GM21825 (cell line): ENCODE data around the gene STAC2.
A peak's percentile ranks its signal among the peaks of the same experiment; 100 is the strongest.
"Not testable (repeated sequence)": the region's sequence is repeated elsewhere in the genome, so short reads cannot be mapped to it uniquely, and the experiment has no call there.

ENCODE experiments used
- ATAC-seq: cut with Tn5 transposase; IDR thresholded peaks from one replicate; pipeline ENCODE4 v1.9.1; 2021; ENCODE audit warnings: mild to moderate bottlenecking, moderate library complexity; ENCODE audit not compliant: unreplicated experiment

The STAC2 gene

GRCh38 chr17:39225308-39225958, at the start of gene STAC2:
Gene STAC2 (minus strand): TSS chr17:39225945. CDS start chr17:39225502, 443 bp downstream.
- ATAC-seq = no peak

GRCh38 chr17:39271546-39271945, 45.8 kb upstream of the STAC2 start:
- no peak for ATAC-seq

GRCh38 chr17:39270923-39271322, 45.2 kb upstream of the STAC2 start:
- no peak for ATAC-seq

- ATAC-seq = no peak
Measured at GRCh38 chr17:39264119-39264518, 38.4 kb upstream of the STAC2 start.

- no peak for ATAC-seq
Measured at GRCh38 chr17:39261286-39261685, 35.5 kb upstream of the STAC2 start.

- no peak for ATAC-seq
Measured at GRCh38 chr17:39252788-39253460, 27.2 kb upstream of the STAC2 start.

- ATAC-seq = no peak
Measured at GRCh38 chr17:39251997-39252396, 26.3 kb upstream of the STAC2 start.

- ATAC-seq = not testable (repeated sequence)
Measured at GRCh38 chr17:39250076-39250475, 24.3 kb upstream of the STAC2 start.

GRCh38 chr17:39246274-39246673, 20.5 kb upstream of the STAC2 start:
- no peak for ATAC-seq

GRCh38 chr17:39244600-39245570, 19.1 kb upstream of the STAC2 start:
- ATAC-seq = peak; percentile 61

GRCh38 chr17:39244016-39244599, 18.4 kb upstream of the STAC2 start:
- ATAC-seq = no peak

- ATAC-seq = no peak
Measured at GRCh38 chr17:39243155-39243554, 17.4 kb upstream of the STAC2 start.

GRCh38 chr17:39240631-39241030, 14.9 kb upstream of the STAC2 start:
- no peak for ATAC-seq

- ATAC-seq = no peak
Measured at GRCh38 chr17:39239640-39240314, 14.0 kb upstream of the STAC2 start.

- ATAC-seq = no peak
Measured at GRCh38 chr17:39238311-39238972, 12.7 kb upstream of the STAC2 start.

GRCh38 chr17:39237586-39237985, 11.8 kb upstream of the STAC2 start:
- no peak for ATAC-seq

GRCh38 chr17:39236981-39237441, 11.3 kb upstream of the STAC2 start:
- no peak for ATAC-seq

- ATAC-seq = no peak
Measured at GRCh38 chr17:39236450-39236927, 10.7 kb upstream of the STAC2 start.

GRCh38 chr17:39235555-39236449, 10.1 kb upstream of the STAC2 start:
- ATAC-seq = no peak
